ENCODE data around the gene HHIPL1. TPM values are rescaled to one million over a fixed set of nuclear protein-coding genes. Genes with fewer than 3 reads are reported as not detected.

HHIPL1 gene
- total RNA-seq, 1 donor from 2014 or later, result 2.5 TPM

- DNase-seq (ENCODE audit: low read depth, low spot score), result no peak
- Mint-ChIP-seq H3K9me3 (no peaks in the 10 kb centered on the region), H3K4me3 (no peak overlapping the region), H3K27ac (ENCODE audit: unreplicated experiment) (no peak overlapping the region), H3K27me3 (ENCODE audit: low read depth) (no peaks in the 10 kb centered on the region), H3K36me3 (ENCODE audit: low read depth) (no peaks in the 10 kb centered on the region), H3K4me1 (peaks cover 21% of the 10 kb centered on the region)
- no peak for TF ChIP-seq CTCF (conservative IDR thresholded peaks at IDR 0.05)
Observed at GRCh38 chr14:99676657-99677056, 31.7 kb downstream of the HHIPL1 start.

- H3K4me3 Mint-ChIP-seq, result peak overlapping the region; percentile 49
- peaks cover 15% of the 10 kb centered on the region for H3K4me1 Mint-ChIP-seq
- no peaks in the 10 kb centered on the region for H3K9me3 Mint-ChIP-seq
Observed at GRCh38 chr14:99677231-99678140, 32.6 kb downstream of the HHIPL1 start.

GRCh38 chr14:99678198-99678597 lies 33.3 kb downstream of the HHIPL1 start:
- H3K4me1 Mint-ChIP-seq, result peaks cover 15% of the 10 kb centered on the region

More at GRCh38 chr14:99677231-99678140, 32.6 kb downstream of the HHIPL1 start:
- H3K36me3 Mint-ChIP-seq (ENCODE audit: low read depth), result no peaks in the 10 kb centered on the region
- H3K27me3 Mint-ChIP-seq (ENCODE audit: low read depth), result peaks cover under 1% of the 10 kb centered on the region
- no peak overlapping the region for H3K27ac Mint-ChIP-seq (ENCODE audit: unreplicated experiment)
- TF ChIP-seq CTCF (conservative IDR thresholded peaks at IDR 0.05), result no peak
- no peak for DNase-seq (ENCODE audit: low read depth, low spot score)

DNA sequence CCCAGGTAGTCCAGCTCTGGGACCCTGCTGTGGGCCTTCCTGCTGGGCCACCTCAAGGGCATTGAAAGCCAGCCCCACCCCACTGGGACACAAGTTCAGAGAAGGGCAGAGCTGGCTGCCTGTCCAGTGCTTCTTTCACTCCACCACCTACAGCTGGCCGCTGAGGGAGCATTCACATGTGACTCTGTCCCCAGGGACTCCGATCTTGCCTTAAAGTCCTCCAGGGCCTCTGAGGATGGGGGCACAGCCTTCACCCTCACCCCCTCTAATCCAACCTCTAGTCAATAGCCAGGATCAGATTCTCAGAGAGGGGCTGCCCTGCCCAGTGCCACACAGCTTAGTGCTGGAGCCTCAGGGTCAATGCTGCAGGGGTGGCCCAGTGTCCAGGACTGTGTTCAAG lies 34.2 kb downstream of the HHIPL1 start:
- H3K27me3 Mint-ChIP-seq (ENCODE audit: low read depth), result peaks cover 6% of the 10 kb centered on the region
- no peaks in the 10 kb centered on the region for H3K9me3 Mint-ChIP-seq
- DNase-seq (ENCODE audit: low read depth, low spot score), result no peak
- no peaks in the 10 kb centered on the region for H3K36me3 Mint-ChIP-seq (ENCODE audit: low read depth)
- H3K27ac Mint-ChIP-seq (ENCODE audit: unreplicated experiment), result peak overlapping the region; percentile 82
- peaks cover 13% of the 10 kb centered on the region for H3K4me1 Mint-ChIP-seq
- H3K4me3 Mint-ChIP-seq, result no peak overlapping the region
- TF ChIP-seq CTCF (conservative IDR thresholded peaks at IDR 0.05), result no peak

More at GRCh38 chr14:99678198-99678597, 33.3 kb downstream of the HHIPL1 start:
- Mint-ChIP-seq H3K27ac (ENCODE audit: unreplicated experiment) (no peak overlapping the region), H3K4me3 (no peak overlapping the region), H3K9me3 (no peaks in the 10 kb centered on the region), H3K36me3 (ENCODE audit: low read depth) (no peaks in the 10 kb centered on the region), H3K27me3 (ENCODE audit: low read depth) (peaks cover 3% of the 10 kb centered on the region)
- no peak for DNase-seq (ENCODE audit: low read depth, low spot score)
- no peak for TF ChIP-seq CTCF (conservative IDR thresholded peaks at IDR 0.05)

DNA sequence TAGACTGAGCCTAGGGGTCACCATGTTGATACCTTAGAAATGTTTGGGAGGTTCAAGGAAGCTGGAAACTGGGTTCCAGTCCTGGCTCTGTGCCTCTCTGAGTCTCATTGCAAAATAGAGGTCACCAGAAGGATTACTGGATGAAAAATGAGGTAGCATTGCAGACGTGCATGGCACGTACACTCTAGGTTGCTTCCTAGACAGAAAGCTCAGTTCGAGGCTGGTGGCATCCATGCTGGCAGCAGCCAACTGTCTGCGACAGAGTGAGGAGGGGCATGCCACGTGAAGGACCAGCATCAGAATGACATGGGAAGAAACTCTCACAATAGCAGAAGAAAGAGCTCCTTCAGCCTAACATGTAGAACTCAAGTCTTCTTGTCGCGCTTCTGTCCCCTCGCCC lies 34.6 kb downstream of the HHIPL1 start:
- no peak overlapping the region for H3K4me3 Mint-ChIP-seq
- H3K4me1 Mint-ChIP-seq, result peaks cover 9% of the 10 kb centered on the region
- H3K36me3 Mint-ChIP-seq (ENCODE audit: low read depth), result no peaks in the 10 kb centered on the region
- no peaks in the 10 kb centered on the region for H3K9me3 Mint-ChIP-seq
- no peak for DNase-seq (ENCODE audit: low read depth, low spot score)
- peaks cover 6% of the 10 kb centered on the region for H3K27me3 Mint-ChIP-seq (ENCODE audit: low read depth)
- TF ChIP-seq CTCF (conservative IDR thresholded peaks at IDR 0.05), result no peak
- H3K27ac Mint-ChIP-seq (ENCODE audit: unreplicated experiment), result no peak overlapping the region
